HG02970 (cell line): ENCODE data around the gene WDR75.

Experiments
- ATAC-seq: cut with Tn5 transposase; IDR thresholded peaks from one replicate; pipeline ENCODE4 v1.9.1; 2021; ENCODE audit warnings: mild to moderate bottlenecking, moderate library complexity, moderate number of reproducible peaks; ENCODE audit not compliant: unreplicated experiment, low FRiP score

The WDR75 gene

GRCh38 chr2:189488008-189488310 is 46.7 kb downstream of the WDR75 start:
- ATAC-seq, result no peak

GRCh38 chr2:189492451-189492850 is 51.2 kb downstream of the WDR75 start:
- no peak for ATAC-seq

DNA sequence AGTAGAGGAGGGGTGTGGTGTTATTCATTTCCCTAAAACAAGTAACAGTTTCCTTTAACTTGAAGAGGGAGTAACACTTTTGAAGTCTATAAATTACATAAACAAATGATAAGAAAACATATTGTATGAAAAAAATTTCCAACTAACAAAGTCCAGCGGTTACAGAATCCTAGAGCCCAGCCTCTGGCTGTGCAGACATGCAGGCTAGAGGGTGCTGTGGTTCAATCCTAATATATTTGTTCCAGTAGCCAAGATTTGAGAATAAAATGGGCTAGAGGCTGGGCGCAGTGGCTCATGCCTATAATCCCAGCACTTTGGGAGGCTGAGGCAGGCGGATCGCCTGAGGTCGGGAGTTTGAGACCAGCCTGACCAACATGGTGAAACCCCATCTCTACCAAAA is 56.9 kb downstream of the WDR75 start:
- ATAC-seq, result no peak

- no peak for ATAC-seq
Measured at GRCh38 chr2:189499137-189499536, 57.9 kb downstream of the WDR75 start.

- no peak for ATAC-seq
Measured at GRCh38 chr2:189500456-189501160, 59.3 kb downstream of the WDR75 start.

GRCh38 chr2:189501487-189501886 is 60.2 kb downstream of the WDR75 start:
- no peak for ATAC-seq

DNA sequence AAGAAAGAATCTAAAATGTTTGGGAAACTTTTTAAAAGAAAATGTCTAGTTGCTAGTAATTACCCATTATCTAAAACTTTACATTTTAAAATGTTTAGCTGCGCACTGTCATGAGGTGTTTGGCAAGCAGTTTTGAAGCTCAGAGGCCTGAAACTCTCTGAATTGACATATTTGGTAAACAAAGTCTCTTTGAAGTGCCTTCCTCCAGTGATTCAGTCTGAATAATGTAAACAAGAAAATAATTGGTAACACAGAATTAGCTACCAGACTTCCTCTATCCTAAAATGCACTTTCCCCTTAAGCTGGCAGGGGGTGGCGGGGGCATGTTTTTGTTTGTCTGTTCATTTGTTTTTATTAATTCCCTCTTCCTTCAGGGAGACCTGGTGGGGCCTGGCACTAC is 61.4 kb downstream of the WDR75 start:
- ATAC-seq, result no peak

DNA sequence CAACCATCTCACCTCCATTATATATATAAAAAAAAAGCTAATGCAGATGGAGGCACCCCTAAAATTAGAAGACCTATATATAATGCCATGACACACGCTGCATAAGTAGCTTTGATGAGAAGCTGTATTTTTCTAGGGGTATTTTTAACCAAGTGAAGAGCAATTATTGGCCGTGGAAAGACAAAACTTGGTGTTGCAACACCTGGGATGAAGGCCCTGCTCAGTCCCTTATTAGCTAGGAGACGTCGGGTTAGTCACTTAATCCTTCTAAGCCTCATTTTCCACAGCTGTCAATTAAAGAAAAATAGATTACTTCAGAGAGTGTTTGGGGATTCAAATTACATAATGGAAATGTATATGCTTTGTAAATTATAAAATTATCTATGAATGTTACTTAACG is 63.0 kb downstream of the WDR75 start:
- ATAC-seq, result no peak

DNA sequence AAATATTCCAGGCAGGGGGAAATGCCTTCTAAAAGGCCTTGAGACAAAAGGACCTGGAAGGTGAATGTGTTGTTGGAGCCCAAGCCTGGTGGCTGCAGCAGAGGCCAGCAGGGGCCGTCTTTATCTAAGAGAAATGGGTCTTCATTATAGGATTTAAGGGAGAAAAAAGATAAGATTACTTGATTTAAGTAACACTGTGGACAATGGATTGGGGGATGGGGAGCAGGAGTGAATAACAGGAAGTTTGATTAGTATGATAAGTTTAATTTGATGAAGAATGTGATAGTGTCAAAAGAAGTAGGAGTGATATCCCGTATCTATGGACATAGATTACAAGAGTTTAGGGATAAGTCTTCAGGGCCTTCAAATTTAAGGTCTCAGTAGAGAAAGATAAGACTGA is 64.2 kb downstream of the WDR75 start:
- no peak for ATAC-seq

GRCh38 chr2:189506514-189506976 is 65.3 kb downstream of the WDR75 start:
- no peak for ATAC-seq

DNA sequence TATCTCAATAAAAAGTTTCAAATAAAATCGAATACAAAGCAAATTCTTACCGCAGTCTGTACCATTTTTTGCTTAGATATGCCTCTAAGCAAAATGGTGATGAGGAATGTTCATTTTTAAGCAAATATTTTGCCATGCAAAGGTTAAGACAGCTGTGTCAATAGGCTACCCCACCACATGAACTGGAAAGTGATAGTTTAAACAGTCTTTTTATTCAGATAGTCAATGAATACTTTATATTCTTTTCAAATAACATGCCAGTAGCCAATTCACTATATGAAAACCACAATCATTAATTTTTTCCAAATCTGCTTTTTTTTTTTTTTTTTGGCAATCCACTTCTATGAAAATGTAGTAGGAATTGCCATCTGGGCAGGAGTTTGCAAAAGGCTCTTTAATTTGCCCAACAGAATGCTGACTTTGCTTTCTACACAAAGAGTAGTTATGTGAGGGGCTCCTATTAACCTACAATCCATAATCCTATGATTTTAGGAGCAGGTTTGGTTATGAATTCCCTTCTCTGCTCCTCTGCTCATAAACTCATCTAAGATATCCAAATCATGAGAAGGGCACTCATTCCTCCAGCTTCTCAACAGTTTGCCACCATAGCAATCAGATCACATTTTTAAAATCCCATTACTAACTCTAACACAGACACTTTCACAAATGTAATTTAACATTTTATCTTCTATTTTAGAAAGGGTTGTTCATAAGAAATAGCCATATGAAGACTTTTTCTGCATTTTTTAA is 70.1 kb downstream of the WDR75 start:
- ATAC-seq, result no peak

GRCh38 chr2:189511960-189512319 is 70.7 kb downstream of the WDR75 start:
- no peak for ATAC-seq

DNA sequence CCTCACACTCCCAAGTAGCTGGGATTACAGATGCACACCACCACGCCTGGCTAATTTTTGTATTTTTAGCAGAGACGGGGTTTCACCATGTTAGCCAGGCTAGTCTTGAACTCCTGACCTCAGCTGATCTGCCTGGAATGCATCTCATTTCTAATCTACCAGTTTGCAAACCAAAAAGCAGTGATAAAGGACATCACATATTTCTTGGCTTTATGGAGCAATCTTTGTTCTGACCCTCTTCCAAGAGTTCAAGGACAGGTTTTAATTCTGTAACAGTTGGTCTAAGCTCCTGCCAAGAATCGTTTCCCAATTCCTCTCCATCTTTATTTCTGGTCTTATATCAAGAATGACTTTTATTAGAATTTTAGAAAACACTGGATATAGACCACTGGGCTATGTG is 71.6 kb downstream of the WDR75 start:
- no peak for ATAC-seq

DNA sequence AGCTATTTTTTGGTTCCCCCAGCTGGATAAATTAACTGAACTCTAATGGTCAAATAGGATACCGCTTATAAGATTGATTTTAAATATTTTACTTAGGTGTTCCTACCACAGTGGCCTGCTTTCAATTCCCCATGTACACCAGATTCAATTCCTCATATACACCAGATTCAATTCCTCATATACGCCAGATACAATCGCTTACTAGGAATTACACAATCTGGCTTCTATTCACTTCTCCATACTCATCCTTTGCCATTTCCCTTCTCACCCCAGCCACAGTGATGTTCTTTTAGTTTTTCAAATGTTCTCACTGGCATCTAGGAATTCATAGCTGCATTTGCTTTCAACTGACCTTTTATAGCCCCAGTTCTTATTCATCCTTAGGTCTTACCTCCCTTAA is 72.8 kb downstream of the WDR75 start:
- no peak for ATAC-seq

DNA sequence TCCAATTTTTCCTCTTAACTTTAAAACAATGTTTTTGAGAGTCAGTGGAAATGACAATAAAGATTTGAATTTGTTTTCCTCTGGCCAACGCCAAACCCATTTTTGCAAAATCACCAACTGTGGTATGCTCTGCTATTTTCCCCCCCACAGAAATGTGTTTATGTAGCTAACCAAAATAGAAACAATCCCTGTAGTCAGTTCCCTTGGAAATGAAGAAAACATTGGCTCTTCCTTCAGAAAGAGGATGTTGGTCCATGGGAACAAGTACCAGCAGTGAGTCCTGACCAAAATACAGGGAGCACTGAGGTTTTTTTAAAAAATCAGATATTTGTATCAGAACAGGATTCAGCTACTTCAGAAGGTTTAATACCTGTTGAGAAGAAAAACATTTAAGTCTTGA is 74.0 kb downstream of the WDR75 start:
- ATAC-seq, result no peak

GRCh38 chr2:189516546-189516945 is 75.3 kb downstream of the WDR75 start:
- no peak for ATAC-seq

DNA sequence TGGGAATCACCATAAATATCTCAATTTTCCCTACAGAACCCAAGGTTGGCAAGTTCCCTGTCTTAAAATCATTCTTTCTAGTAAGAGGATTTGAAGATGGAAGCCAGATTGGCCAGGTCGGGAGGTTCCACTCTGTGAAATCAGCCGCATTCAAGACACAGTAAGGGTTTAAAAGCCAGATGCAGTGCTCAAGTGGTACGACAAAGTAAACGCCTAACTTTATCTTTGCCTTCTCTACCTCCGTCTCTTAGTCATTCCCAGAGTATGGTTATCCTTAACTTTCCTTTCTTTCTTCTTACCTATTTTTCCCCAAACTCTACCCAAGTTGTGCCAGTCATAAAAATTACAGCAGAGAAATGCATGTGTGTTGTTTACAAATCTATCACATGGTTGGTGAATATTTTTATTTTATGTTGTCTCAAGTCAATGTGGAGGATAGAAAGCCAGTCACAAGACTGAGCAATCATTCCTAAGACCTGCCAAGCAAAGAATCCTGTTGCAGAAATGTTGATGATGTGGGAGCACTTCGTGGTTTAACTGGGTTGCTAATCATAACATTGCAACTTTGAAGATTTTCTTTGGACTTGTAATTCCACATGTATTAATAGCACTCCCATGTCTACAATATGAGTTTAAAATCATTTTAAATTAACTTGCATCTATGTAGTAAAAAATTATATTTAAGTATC is 76.7 kb downstream of the WDR75 start:
- ATAC-seq, result no peak

- ATAC-seq, result no peak
Measured at GRCh38 chr2:189519631-189520387, 78.5 kb downstream of the WDR75 start.

DNA sequence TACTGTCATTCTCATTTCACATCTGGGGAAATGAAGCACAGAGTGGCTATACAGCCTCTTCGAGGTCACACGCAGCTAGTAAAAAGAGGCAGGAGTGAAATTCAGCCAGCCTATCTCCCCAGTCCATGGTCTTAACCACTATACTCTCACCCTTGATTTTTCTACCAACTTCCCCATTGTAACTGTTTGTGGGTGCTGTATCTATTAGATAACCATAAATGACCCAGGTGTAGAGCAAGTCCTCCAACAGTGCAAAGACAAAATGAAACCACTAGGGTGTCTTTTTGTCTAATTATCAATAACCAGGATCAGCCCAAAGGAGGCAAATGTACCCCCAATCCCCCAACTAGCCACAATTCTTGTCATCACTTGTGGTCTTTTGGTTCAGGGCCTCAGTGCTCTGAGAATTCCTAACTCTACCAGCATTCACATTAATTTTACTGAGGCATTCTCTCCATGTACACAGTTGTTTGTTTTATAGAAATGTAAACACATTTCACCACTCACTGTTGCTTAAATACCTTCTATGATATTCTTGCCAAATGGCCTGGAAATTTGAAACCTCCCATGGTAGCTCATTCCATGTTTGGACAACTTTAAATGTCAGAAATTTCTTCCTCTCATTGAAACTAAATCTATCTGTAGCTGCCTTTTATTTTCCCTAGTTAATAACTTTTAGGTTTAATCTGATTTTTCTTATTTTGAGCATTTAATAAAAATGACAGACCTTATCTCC is 80.6 kb downstream of the WDR75 start:
- no peak for ATAC-seq

- no peak for ATAC-seq
Measured at GRCh38 chr2:189522435-189523151, 81.3 kb downstream of the WDR75 start.
